ENCODE measurements around the gene GSAP.
"Not testable (repeated sequence)": the region's sequence is repeated elsewhere in the genome, so short reads cannot be mapped to it uniquely, and the experiment has no call there.

GSAP gene, protein sequence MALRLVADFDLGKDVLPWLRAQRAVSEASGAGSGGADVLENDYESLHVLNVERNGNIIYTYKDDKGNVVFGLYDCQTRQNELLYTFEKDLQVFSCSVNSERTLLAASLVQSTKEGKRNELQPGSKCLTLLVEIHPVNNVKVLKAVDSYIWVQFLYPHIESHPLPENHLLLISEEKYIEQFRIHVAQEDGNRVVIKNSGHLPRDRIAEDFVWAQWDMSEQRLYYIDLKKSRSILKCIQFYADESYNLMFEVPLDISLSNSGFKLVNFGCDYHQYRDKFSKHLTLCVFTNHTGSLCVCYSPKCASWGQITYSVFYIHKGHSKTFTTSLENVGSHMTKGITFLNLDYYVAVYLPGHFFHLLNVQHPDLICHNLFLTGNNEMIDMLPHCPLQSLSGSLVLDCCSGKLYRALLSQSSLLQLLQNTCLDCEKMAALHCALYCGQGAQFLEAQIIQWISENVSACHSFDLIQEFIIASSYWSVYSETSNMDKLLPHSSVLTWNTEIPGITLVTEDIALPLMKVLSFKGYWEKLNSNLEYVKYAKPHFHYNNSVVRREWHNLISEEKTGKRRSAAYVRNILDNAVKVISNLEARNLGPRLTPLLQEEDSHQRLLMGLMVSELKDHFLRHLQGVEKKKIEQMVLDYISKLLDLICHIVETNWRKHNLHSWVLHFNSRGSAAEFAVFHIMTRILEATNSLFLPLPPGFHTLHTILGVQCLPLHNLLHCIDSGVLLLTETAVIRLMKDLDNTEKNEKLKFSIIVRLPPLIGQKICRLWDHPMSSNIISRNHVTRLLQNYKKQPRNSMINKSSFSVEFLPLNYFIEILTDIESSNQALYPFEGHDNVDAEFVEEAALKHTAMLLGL

DNA sequence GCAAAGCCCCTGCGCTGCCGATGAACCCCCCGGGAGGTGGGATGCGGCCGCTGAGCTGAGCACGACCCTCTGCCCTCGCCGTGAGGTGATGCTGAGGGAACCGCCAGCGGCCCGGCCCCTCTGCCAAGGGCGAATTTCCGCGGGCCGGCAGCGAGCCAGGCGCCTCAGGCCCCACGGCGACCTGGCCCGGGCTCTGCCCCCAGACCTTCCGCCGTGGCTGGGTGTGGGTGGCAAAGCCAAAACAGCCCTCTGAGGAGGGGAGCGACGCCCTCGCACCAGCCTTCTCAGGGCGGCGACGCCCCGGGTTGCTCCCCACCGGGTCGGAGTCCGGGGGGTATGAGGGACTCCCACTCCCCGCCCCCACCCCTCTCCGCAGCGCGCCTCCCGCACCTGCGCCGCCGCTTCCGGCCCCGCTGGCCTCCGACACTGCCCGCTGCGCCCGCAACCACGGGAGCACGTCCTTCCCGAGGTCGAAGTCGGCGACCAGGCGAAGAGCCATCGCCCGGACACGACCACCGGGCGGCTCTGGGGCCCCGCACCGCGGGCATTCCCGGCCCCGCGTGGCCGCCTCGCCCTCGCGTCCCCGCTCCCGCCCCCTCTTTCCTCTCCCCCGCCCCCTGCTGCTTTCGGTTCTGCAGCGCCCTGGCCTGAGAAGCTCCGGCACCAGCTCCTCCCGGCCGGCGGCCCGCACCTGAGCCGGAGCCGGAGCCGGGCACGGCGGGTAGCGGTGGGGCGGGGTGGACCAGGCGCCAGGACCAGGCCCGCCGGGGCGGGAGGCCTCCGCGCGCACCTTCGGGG, at the start of gene GSAP:
Gene GSAP, minus strand, starts transcription at position 527 of the 798 bp plus-strand sequence. Its CDS starts 28 bp downstream, at position 499.
- DNase-seq, result peak; percentile 44

GRCh38 chr7:77465256-77465655, 49.1 kb upstream of the GSAP start:
- no peak for DNase-seq

- DNase-seq, result no peak
Observed at GRCh38 chr7:77464589-77464988, 48.4 kb upstream of the GSAP start.

GRCh38 chr7:77463632-77464031, 47.5 kb upstream of the GSAP start:
- not testable (repeated sequence) for DNase-seq

- DNase-seq, result no peak
Observed at GRCh38 chr7:77461842-77462241, 45.7 kb upstream of the GSAP start.

GRCh38 chr7:77461246-77461645, 45.1 kb upstream of the GSAP start:
- no peak for DNase-seq

GRCh38 chr7:77460057-77460486, 43.9 kb upstream of the GSAP start:
- DNase-seq, result no peak

- DNase-seq, result no peak
Observed at GRCh38 chr7:77459311-77459726, 43.2 kb upstream of the GSAP start.

GRCh38 chr7:77458786-77459185, 42.6 kb upstream of the GSAP start:
- DNase-seq, result no peak

DNA sequence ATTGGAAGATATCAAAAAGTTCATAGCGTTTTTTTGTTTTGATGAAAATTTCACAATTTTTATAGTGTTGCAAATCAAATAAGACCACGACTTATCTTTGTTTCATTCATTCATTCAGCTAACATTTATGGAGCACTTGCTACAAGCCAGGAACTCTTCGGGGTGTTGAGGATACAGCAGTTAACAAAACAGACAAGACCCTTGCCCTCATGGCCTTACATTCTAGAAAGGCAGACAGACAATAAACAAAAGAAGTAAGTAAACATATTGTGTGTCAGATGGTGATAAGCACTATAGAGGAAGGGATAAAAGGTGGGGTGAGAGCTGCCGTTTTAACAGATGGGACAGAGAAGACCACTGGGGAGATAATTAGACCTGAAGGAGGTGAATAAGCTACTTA, 41.6 kb upstream of the GSAP start:
- no peak for DNase-seq

- no peak for DNase-seq
Observed at GRCh38 chr7:77456696-77457095, 40.5 kb upstream of the GSAP start.

- DNase-seq, result no peak
Observed at GRCh38 chr7:77455321-77455720, 39.2 kb upstream of the GSAP start.

DNA sequence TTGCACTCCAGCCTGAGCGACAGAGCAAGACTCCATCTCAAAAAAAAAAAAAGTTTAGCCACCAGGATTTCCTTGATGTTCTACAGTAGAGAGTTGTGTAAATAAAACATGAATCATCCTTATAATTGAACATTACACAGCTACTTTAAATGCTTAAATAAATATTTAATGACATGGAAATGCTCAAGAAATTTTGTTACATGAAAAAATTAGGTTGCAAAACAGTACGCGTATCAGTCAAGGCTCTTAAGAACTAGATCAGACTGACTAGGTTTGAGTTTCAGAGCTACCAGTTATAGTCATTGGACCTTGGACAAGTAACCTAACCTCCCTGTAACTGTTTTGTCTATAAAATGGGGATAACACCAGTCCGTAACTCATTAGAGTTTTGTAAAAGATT, 38.7 kb upstream of the GSAP start:
- no peak for DNase-seq

- no peak for DNase-seq
Observed at GRCh38 chr7:77453531-77453930, 37.4 kb upstream of the GSAP start.

DNA sequence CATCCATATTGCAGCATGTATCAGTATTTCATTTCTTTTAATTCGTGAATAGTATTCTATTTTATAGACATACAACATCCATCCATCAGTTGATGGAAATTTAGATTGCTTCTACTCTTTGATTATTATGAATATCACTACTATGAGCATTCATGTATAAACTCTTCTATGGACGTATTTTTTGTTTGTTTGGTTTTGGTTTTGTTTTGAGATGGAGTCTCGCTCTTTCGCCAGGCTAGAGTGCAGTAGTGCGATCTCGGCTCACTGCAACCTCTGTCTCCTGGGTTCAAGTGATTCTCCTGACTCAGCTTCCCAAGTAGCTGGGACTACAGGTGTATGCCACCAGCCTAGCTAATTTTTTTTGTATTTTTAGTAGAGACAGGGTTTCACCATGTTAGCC, 35.8 kb upstream of the GSAP start:
- not testable (repeated sequence) for DNase-seq

DNA sequence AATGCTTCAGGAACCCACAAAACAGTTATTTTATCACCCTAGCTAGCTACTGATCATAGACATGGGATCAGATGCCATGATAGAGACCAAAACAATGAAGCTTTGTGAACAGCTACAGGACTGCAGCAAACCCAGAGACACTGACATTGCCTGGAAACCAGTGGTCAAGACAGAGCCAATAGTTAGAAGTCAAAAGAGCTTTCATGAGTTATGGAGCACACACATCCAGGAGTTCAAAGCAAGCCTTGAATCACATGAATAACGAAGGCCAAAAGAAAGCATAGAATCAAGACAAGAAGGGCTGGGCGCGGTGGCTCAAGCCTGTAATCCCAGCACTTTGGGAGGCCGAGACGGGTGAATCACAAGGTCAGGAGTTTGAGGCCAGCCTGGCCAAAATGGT, 34.5 kb upstream of the GSAP start:
- no peak for DNase-seq

DNA sequence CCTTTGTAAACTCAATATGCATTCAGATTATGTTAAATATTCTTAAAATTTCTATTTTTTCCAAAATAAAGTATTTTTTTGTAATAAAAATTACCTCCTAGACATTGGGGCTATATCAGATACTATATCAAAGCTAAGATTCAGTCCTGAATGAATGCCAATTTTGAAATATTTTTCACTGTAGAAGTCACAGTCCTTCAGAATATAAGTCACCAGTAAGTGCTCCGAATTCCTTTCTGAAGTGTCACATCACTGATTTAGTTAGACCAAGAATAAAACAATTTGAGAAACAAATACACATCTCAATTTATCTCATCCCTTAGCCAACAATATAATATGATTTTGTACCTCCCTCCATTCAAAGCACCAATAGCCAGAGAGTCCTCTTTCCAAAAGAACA, 33.9 kb upstream of the GSAP start:
- no peak for DNase-seq

DNA sequence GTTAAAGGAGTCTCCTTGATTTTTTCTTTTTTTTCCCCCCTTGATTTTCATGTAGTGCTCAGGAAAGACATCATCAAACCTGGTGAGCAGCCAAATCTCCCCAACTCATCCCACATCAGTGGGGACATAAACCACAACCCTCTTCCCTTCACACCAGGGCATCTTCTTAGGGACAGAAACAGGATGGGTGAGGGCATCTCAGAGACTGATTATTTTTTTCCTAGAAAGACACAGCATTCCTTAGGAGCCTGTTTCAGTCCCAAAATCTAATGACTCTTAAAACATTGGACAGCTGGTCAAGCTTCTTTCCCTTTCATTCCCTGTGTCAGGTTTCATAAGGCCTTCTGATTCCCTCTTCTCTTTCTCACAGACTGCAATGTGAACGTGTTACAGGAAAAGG, 31.5 kb upstream of the GSAP start:
- no peak for DNase-seq

- DNase-seq, result no peak
Observed at GRCh38 chr7:77444123-77444522, 28.0 kb upstream of the GSAP start.

- no peak for DNase-seq
Observed at GRCh38 chr7:77443042-77443441, 26.9 kb upstream of the GSAP start.

DNA sequence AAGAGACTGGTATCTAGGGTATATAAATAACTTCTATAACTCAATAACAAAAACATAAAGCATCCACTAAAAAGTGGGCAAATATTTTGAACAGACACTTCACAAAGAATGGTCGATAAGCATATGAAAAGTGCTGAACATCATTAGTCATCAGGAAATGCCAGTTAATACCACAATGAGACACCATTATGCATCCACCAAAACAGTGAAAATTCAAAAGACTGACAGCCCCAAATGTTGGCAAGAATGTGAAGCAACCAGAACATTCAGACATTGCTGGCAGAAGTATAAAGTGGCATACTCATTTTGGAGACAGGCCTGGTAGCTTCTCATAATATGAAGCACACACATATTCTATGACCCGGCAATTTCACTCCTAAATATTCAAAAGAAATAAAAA, 26.5 kb upstream of the GSAP start:
- no peak for DNase-seq

DNA sequence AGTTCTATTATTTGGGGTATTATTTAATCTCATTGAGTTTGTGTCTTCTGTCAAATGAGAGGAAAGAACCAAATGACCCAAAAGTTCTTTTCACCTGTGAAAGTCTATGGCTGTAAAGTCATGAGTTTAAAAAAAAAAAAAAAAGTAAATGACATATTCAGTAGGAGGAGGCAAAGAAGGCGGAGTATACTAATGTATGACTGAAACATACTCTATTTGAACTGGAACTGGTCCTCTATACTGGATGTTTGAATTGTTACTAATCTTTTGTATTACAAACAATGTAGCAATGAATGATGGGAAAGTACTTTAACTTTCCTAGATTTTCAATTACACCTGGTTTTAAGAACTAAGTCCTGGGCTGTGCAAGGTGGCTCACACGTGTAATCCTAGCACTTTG, 24.9 kb upstream of the GSAP start:
- DNase-seq, result no peak

DNA sequence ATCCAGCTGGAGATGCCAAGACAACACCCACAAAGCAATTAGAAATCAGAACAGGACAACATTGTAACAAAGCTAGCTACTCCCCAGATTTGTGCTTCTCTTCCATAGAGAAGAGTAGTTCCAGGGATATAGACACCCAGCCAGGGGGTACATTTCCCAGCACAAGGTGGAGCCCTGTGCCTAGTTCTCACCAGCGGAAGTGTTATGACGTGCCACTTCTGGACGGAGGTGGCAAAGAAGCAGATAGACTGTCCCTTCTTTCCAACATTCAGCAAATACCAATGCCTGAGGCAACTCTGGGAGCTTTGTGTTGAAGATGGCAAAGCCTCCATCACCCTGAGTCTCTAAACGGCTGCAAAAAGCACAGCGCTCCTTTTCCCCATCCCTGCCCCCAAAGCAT, 23.4 kb upstream of the GSAP start:
- DNase-seq, result no peak
